ENCODE results near the gene C6orf47. TPM values are rescaled to one million over a fixed set of nuclear protein-coding genes. Genes with fewer than 3 reads are reported as not detected.

The C6orf47 gene
- total and polyA plus RNA-seq, 2 donors (not counting 3 experiments of a cell fraction or from before 2014, with no cell fraction given), result 5.8 to 12.8 TPM

DNA sequence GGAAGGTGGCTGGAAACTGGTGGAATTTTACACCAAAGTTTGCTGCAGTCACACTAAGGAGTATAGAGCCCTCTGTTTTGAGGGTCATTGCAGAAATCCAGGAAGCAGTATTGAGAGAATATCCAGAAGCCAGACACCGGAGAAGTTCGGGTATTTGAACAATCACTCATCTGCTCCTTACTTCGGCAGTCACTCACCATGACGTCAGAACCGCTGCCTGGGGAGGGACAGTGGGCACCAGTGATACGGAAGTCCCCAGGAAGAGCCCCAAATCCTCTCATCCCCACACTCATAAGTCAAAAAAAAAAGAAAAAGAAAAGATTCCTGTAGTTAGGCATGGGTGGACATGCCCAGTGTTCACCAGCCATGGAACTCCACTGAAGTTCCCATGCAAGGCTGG is 16.3 kb upstream of the C6orf47 start:
- FAIRE-seq, result no peak
- intact Hi-C loops (cut with micrococcal nuclease) (no loop called here), dilution Hi-C loops (cut with MboI; ENCODE audit: extremely low pct_ligation_motif_present, low sequenced_read_pairs) (no loop called here)
- Histone ChIP-seq H3K36me3 (ENCODE audit: control insufficient read depth in 2 of 2, extremely low read depth in 1 of 2, insufficient read depth in 2 of 2, low read length in 2 of 2) (peaks cover 2 to 11% of the 10 kb centered on the region in 2 experiments), H3K27ac (ENCODE audit: insufficient read depth, low read depth, low read length) (no peak overlapping the region), H2AFZ (ENCODE audit: low read depth, low read length) (no peak overlapping the region), H3K27me3 (ENCODE audit: control insufficient read depth in 2 of 2, insufficient read depth in 2 of 2, low read length in 2 of 2) (no peaks in the 10 kb centered on the region), H3K9me3 (replicated peaks; ENCODE audit: control insufficient read depth, insufficient read depth, low read length) (no peaks in the 10 kb centered on the region), H3K4me2 (ENCODE audit: insufficient read depth, low read length) (no peak overlapping the region), H4K20me1 (replicated peaks; ENCODE audit: control insufficient read depth, extremely low read depth, insufficient read depth, low read length) (no peaks in the 10 kb centered on the region), H3K79me2 (ENCODE audit: control insufficient read depth, insufficient read depth, low read length) (no peaks in the 10 kb centered on the region), H3K9ac (replicated peaks; ENCODE audit: extremely low read depth, insufficient read depth, low read length) (no peak overlapping the region), H3K4me1 (ENCODE audit: control insufficient read depth, extremely low read depth, insufficient read depth, low read length) (peaks cover 8% of the 10 kb centered on the region), H3K9me1 (replicated peaks; ENCODE audit: control insufficient read depth, extremely low read depth, insufficient read depth, low read length) (no peaks in the 10 kb centered on the region), H3K4me3 (replicated peaks in 1 of 3; ENCODE audit: insufficient read depth in 1 of 3, low read depth in 1 of 3, low read length in 3 of 3) (no peak overlapping the region)
- no peak for DNase-seq (ENCODE audit: low read depth, low spot score)
- ChIA-PET POLR2A (no interaction called here), CTCF (no interaction called here)
- TF ChIP-seq JUN (IDR thresholded peaks at IDR 0.05; ENCODE audit: borderline replicate concordance, insufficient read depth, insufficient read length, low read depth) (no peak), EZH2 (IDR thresholded peaks at IDR 0.05; ENCODE audit: borderline replicate concordance, low read depth, low read length, severe bottlenecking) (no peak), POLR2A (IDR thresholded peaks at IDR 0.05; ENCODE audit: low read depth, low read length) (no peak), FOS (IDR thresholded peaks at IDR 0.05; ENCODE audit: borderline replicate concordance, insufficient read depth, low read length) (no peak), GATA2 (IDR thresholded peaks at IDR 0.05; ENCODE audit: insufficient read depth, insufficient read length, low read depth, low read length) (no peak), MYC (IDR thresholded peaks at IDR 0.05; ENCODE audit: low read depth, low read length) (no peak), POLR2AphosphoS5 (IDR thresholded peaks at IDR 0.05; ENCODE audit: insufficient read depth, low read depth, low read length) (no peak)
- TF ChIP-seq, protein P1, sequence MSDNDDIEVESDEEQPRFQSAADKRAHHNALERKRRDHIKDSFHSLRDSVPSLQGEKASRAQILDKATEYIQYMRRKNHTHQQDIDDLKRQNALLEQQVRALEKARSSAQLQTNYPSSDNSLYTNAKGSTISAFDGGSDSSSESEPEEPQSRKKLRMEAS (IDR thresholded peaks at IDR 0.05; ENCODE audit: insufficient read depth, insufficient read length), result no peak
- TF ChIP-seq, protein P2, sequence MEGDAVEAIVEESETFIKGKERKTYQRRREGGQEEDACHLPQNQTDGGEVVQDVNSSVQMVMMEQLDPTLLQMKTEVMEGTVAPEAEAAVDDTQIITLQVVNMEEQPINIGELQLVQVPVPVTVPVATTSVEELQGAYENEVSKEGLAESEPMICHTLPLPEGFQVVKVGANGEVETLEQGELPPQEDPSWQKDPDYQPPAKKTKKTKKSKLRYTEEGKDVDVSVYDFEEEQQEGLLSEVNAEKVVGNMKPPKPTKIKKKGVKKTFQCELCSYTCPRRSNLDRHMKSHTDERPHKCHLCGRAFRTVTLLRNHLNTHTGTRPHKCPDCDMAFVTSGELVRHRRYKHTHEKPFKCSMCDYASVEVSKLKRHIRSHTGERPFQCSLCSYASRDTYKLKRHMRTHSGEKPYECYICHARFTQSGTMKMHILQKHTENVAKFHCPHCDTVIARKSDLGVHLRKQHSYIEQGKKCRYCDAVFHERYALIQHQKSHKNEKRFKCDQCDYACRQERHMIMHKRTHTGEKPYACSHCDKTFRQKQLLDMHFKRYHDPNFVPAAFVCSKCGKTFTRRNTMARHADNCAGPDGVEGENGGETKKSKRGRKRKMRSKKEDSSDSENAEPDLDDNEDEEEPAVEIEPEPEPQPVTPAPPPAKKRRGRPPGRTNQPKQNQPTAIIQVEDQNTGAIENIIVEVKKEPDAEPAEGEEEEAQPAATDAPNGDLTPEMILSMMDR (IDR thresholded peaks at IDR 0.05; ENCODE audit: extremely low read depth in 1 of 2, insufficient read depth in 1 of 2, low read depth in 1 of 2, low read length in 2 of 2), result no peak
- BruUV-seq (replicated peaks), result no TSS peak

All from endothelial cell of umbilical vein (primary cell).